ENCODE results near the gene CCS.

The CCS gene

DNA sequence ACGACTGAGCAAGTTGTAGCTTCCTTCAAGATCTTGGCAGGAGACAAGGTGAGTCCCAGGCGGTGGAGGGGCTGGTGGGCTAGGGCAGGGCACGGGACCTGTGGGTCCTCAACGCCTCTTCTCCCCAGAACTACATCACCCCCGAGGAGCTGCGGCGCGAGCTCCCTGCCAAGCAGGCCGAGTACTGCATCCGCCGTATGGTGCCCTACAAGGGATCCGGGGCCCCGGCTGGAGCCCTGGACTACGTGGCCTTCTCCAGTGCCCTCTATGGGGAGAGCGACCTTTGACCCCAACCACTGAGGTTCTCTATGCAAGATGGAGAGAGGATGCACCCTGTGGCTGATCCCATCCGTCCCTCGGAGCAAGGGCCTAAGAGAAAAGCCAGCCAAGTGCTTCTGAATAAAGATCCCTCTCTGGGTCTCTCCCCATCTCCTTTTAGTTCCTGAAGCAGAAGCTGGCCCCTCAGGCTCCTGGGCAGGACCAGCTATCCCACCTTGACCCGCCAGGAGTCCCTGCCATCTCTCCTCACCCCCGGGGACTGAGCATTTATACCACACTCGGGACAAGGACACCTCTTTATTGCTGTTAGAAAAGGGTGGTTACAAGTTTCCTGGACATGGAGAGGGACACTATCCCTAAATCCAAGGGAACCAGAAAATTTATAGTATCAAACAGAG lies 29.9 kb upstream of the CCS start:
- no peak for TF ChIP-seq FOXM1 (IDR thresholded peaks at IDR 0.05; ENCODE audit: borderline replicate concordance, low read depth)
- no peak for TF ChIP-seq TCF12 (IDR thresholded peaks at IDR 0.05; ENCODE audit: low read depth)
- TF ChIP-seq EP300 (IDR thresholded peaks at IDR 0.05; ENCODE audit: borderline replicate concordance) = no peak
- no peak for TF ChIP-seq USF1 (IDR thresholded peaks at IDR 0.05)
- TF ChIP-seq TAF1 (IDR thresholded peaks at IDR 0.05; ENCODE audit: low read depth) = no peak
- no peak for TF ChIP-seq CEBPB (IDR thresholded peaks at IDR 0.05)
- no peak for TF ChIP-seq ZBTB7A (IDR thresholded peaks at IDR 0.05; ENCODE audit: low read depth)
- TF ChIP-seq EGR1 (IDR thresholded peaks at IDR 0.05) = no peak
- no peak for TF ChIP-seq YY1 (IDR thresholded peaks at IDR 0.05; ENCODE audit: low read depth)
- TF ChIP-seq, protein P1, sequence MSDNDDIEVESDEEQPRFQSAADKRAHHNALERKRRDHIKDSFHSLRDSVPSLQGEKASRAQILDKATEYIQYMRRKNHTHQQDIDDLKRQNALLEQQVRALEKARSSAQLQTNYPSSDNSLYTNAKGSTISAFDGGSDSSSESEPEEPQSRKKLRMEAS (IDR thresholded peaks at IDR 0.05) = no peak
- no peak for TF ChIP-seq TEAD4 (IDR thresholded peaks at IDR 0.05)
- TF ChIP-seq RAD21 (IDR thresholded peaks at IDR 0.05; ENCODE audit: low read depth) = no peak
- TF ChIP-seq, protein P2, sequence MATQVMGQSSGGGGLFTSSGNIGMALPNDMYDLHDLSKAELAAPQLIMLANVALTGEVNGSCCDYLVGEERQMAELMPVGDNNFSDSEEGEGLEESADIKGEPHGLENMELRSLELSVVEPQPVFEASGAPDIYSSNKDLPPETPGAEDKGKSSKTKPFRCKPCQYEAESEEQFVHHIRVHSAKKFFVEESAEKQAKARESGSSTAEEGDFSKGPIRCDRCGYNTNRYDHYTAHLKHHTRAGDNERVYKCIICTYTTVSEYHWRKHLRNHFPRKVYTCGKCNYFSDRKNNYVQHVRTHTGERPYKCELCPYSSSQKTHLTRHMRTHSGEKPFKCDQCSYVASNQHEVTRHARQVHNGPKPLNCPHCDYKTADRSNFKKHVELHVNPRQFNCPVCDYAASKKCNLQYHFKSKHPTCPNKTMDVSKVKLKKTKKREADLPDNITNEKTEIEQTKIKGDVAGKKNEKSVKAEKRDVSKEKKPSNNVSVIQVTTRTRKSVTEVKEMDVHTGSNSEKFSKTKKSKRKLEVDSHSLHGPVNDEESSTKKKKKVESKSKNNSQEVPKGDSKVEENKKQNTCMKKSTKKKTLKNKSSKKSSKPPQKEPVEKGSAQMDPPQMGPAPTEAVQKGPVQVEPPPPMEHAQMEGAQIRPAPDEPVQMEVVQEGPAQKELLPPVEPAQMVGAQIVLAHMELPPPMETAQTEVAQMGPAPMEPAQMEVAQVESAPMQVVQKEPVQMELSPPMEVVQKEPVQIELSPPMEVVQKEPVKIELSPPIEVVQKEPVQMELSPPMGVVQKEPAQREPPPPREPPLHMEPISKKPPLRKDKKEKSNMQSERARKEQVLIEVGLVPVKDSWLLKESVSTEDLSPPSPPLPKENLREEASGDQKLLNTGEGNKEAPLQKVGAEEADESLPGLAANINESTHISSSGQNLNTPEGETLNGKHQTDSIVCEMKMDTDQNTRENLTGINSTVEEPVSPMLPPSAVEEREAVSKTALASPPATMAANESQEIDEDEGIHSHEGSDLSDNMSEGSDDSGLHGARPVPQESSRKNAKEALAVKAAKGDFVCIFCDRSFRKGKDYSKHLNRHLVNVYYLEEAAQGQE (IDR thresholded peaks at IDR 0.05; ENCODE audit: low read depth) = no peak
- TF ChIP-seq NFIC (IDR thresholded peaks at IDR 0.05) = no peak
- TF ChIP-seq CREB1 (IDR thresholded peaks at IDR 0.05; ENCODE audit: low read depth) = no peak

DNA sequence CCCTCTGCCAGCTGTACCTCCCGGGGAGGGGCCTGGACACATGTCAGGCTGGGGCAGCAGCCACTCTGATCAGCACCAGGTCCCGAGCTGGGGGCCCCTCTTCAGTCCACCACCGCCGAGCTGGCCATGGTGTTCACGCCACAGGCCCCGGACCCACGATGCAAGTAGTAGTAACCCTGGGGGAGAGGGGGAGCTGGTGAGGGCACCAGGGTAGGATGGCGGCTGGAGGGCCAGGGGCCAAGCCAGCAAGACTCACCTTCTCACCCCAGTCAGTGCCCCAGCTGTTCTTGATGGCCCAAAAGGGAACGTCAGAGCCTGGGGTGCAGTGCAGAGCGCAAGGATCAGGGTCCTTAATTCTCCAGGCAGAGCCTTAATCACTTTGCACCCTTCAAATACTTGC lies 29.2 kb upstream of the CCS start:
- no peak for TF ChIP-seq TAF1 (IDR thresholded peaks at IDR 0.05; ENCODE audit: low read depth)

DNA sequence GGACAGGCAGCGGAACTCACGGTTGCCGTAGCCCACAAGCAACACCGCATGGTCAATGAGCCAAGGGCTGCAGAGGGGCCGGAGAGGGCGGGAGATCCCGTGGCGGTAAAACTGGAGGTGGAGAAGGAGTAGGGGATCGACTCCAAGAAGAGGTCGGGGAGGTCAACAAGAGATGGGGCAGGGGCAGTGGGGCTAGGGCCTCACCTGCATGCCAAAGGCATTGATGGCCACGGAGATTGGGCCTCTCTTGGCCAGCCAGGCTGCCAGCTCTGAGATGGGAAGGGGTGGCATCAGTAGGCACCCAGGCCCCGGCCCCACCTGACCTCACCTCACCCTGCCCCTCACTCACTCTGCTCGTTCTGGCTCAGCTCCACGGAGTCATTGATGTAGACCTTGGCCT lies 28.4 kb upstream of the CCS start:
- TF ChIP-seq FOXM1 (IDR thresholded peaks at IDR 0.05; ENCODE audit: borderline replicate concordance, low read depth) = no peak
- no peak for TF ChIP-seq YY1 (IDR thresholded peaks at IDR 0.05; ENCODE audit: low read depth)
- TF ChIP-seq CREB1 (IDR thresholded peaks at IDR 0.05; ENCODE audit: low read depth) = no peak
- no peak for TF ChIP-seq NFIC (IDR thresholded peaks at IDR 0.05)
- TF ChIP-seq EP300 (IDR thresholded peaks at IDR 0.05; ENCODE audit: borderline replicate concordance) = no peak
- no peak for TF ChIP-seq ZBTB7A (IDR thresholded peaks at IDR 0.05; ENCODE audit: low read depth)
- TF ChIP-seq, protein P2 (IDR thresholded peaks at IDR 0.05; ENCODE audit: low read depth) = no peak
- TF ChIP-seq TEAD4 (IDR thresholded peaks at IDR 0.05) = no peak
- no peak for TF ChIP-seq EGR1 (IDR thresholded peaks at IDR 0.05)
- no peak for TF ChIP-seq USF1 (IDR thresholded peaks at IDR 0.05)
- no peak for TF ChIP-seq TAF1 (IDR thresholded peaks at IDR 0.05; ENCODE audit: low read depth)
- TF ChIP-seq, protein P1 (IDR thresholded peaks at IDR 0.05) = no peak
- no peak for TF ChIP-seq CEBPB (IDR thresholded peaks at IDR 0.05)
- no peak for TF ChIP-seq RAD21 (IDR thresholded peaks at IDR 0.05; ENCODE audit: low read depth)
- TF ChIP-seq TCF12 (IDR thresholded peaks at IDR 0.05; ENCODE audit: low read depth) = no peak

DNA sequence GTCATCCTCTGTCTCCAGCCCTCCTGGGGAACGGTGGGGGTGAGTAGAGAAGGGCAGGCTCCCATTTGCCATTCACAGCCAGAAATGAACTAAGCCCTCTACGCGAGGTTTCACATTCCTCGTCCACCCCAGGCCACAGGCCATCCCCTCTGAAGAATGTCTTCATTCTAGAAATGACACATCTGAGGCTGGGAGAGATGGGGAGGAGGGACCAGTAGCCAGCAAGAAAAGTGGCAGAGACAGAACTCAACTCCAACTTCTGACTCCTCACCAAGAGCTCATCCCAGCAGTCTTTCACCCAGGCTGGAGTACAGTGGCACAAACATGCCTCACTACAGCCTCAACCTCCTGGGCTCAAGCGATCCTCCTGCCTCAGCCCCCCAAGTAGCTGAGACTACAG lies 28.0 kb upstream of the CCS start:
- TF ChIP-seq ZBTB7A (IDR thresholded peaks at IDR 0.05; ENCODE audit: low read depth) = no peak
- no peak for TF ChIP-seq TEAD4 (IDR thresholded peaks at IDR 0.05)
- no peak for TF ChIP-seq TAF1 (IDR thresholded peaks at IDR 0.05; ENCODE audit: low read depth)
- TF ChIP-seq USF1 (IDR thresholded peaks at IDR 0.05) = no peak

- TF ChIP-seq TAF1 (IDR thresholded peaks at IDR 0.05; ENCODE audit: low read depth) (no peak), YY1 (IDR thresholded peaks at IDR 0.05; ENCODE audit: low read depth) (no peak), CREB1 (IDR thresholded peaks at IDR 0.05; ENCODE audit: low read depth) (no peak), TEAD4 (IDR thresholded peaks at IDR 0.05) (no peak)
These were observed 26.8 kb upstream of the CCS start for GRCh38 chr11:66566221-66566620.

DNA sequence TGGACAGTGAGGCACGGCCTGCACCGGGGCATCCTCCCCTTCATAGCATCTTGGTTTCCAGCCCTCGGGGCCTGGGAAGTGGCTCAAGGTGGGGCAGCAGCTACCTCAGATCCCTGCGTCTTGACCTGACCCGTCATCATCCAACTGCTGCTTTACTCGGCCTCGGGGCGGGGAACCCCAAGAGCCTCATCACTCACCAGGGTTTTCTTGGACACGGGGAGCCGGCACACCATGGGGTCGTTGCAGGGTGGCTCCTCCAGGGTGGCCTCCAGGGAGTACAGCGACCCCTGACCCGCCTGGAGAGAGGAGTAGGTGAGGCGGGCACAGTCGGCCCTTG lies 25.2 kb upstream of the CCS start:
- no peak for TF ChIP-seq FOXM1 (IDR thresholded peaks at IDR 0.05; ENCODE audit: borderline replicate concordance, low read depth)
- no peak for TF ChIP-seq NFIC (IDR thresholded peaks at IDR 0.05)
- TF ChIP-seq YY1 (IDR thresholded peaks at IDR 0.05; ENCODE audit: low read depth) = no peak
- TF ChIP-seq TEAD4 (IDR thresholded peaks at IDR 0.05) = no peak
- TF ChIP-seq EP300 (IDR thresholded peaks at IDR 0.05; ENCODE audit: borderline replicate concordance) = no peak
- no peak for TF ChIP-seq RAD21 (IDR thresholded peaks at IDR 0.05; ENCODE audit: low read depth)
- TF ChIP-seq CREB1 (IDR thresholded peaks at IDR 0.05; ENCODE audit: low read depth) = no peak
- no peak for TF ChIP-seq ZBTB7A (IDR thresholded peaks at IDR 0.05; ENCODE audit: low read depth)
- TF ChIP-seq, protein P1 (IDR thresholded peaks at IDR 0.05) = no peak
- no peak for TF ChIP-seq USF1 (IDR thresholded peaks at IDR 0.05)
- no peak for TF ChIP-seq EGR1 (IDR thresholded peaks at IDR 0.05)
- no peak for TF ChIP-seq TAF1 (IDR thresholded peaks at IDR 0.05; ENCODE audit: low read depth)
- no peak for TF ChIP-seq CEBPB (IDR thresholded peaks at IDR 0.05)
- TF ChIP-seq, protein P2 (IDR thresholded peaks at IDR 0.05; ENCODE audit: low read depth) = no peak
- no peak for TF ChIP-seq TCF12 (IDR thresholded peaks at IDR 0.05; ENCODE audit: low read depth)
